Gastroesophageal sphincter (tissue), 3 donors: ENCODE results near the gene TNS3.

Experiments used
- CTCF ChIP-seq, 4 experiments: fragments of 200-600 bp in 2 of 4; fragments of 450-650 bp in 2 of 4; sonication (generic) in 1 of 4; IDR thresholded peaks; one replicate each; pipeline ENCODE4 v1.5.1; 2017 to 2019; ENCODE audit warnings: antibody characterized with exemption in 4 of 4, mild to moderate bottlenecking in 2 of 4, moderate library complexity in 2 of 4
- EP300 ChIP-seq: sonication (generic); formaldehyde crosslinking; IDR thresholded peaks from one replicate; pipeline ENCODE4 v1.6.1; 2017; ENCODE audit warnings: antibody characterized with exemption, mild to moderate bottlenecking
- POLR2A ChIP-seq, 2 donors: fragments of 450-650 bp; IDR thresholded peaks; one replicate each; pipeline ENCODE4 v1.6.1; 2017; ENCODE audit warnings: antibody characterized with exemption in 2 of 2, mild to moderate bottlenecking in 2 of 2, moderate library complexity in 1 of 2
- POLR2AphosphoS5 ChIP-seq: sonication (generic); formaldehyde crosslinking; IDR thresholded peaks from one replicate; pipeline ENCODE4 v1.6.1; 2017; ENCODE audit warnings: antibody characterized with exemption

GRCh38 chr7:47504551-47505311 is 77.2 kb downstream of the TNS3 start:
- no peak for TF ChIP-seq POLR2AphosphoS5
- TF ChIP-seq CTCF (IDR thresholded peaks at IDR 0.05) = no peak
- TF ChIP-seq POLR2A (IDR thresholded peaks at IDR 0.05) = no peak
- no peak for TF ChIP-seq EP300
